Pons (tissue), 1 donor: Measurements from ENCODE around the gene DDT.
"Not testable (repeated sequence)": the region's sequence is repeated elsewhere in the genome, so short reads cannot be mapped to it uniquely, and the experiment has no call there.

ENCODE experiments used
- DNase-seq: peaks from one replicate; pipeline ENCODE4 v3.0.0-alpha.2; 2016; ENCODE audit warnings: low spot score

Gene DDT

GRCh38 chr22:23952794-23953405 lies 21.3 kb downstream of the DDT start:
- DNase-seq, result not testable (repeated sequence)

- DNase-seq, result not testable (repeated sequence)
These were observed 22.9 kb downstream of the DDT start for GRCh38 chr22:23951383-23951782.

GRCh38 chr22:23949764-23950163 lies 24.5 kb downstream of the DDT start:
- not testable (repeated sequence) for DNase-seq

GRCh38 chr22:23947391-23947790 lies 26.9 kb downstream of the DDT start:
- not testable (repeated sequence) for DNase-seq

GRCh38 chr22:23940166-23940565 lies 34.1 kb downstream of the DDT start:
- DNase-seq, result not testable (repeated sequence)

GRCh38 chr22:23939017-23939357 lies 35.3 kb downstream of the DDT start:
- DNase-seq, result no peak

- DNase-seq, result no peak
These were observed 35.8 kb downstream of the DDT start for GRCh38 chr22:23938328-23939016.

GRCh38 chr22:23926561-23926960 lies 47.7 kb downstream of the DDT start:
- DNase-seq, result no peak

- DNase-seq, result no peak
These were observed 49.1 kb downstream of the DDT start for GRCh38 chr22:23925020-23925606.

- DNase-seq, result no peak
These were observed 51.3 kb downstream of the DDT start for GRCh38 chr22:23922921-23923320.

- DNase-seq, result not testable (repeated sequence)
These were observed 52.5 kb downstream of the DDT start for GRCh38 chr22:23921586-23922201.
